Measurements from ENCODE around the gene OOSP2. TPM values are rescaled to one million over a fixed set of nuclear protein-coding genes. Genes with fewer than 3 reads are reported as not detected.

OOSP2 gene
- total RNA-seq = not detected in 2 replicates

DNA sequence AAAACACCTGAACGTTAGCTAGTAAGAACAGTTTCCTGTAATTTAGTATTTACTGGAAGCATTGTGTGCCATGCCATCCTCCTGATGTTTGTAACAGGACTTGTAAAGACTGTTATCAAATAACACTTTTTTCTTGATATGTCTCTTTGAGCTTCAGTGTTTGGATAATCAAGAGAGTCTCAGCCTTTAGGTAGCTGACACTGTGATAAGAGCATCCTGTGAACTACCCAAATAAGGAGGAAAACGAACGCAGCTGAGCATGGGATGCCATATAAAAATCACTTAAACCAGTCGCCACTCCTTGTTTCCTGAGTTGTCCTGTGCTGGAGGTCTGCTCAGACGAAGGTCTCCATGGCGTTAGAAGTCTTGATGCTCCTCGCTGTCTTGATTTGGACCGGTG lies at the start of gene OOSP2:
OOSP2 (plus strand) TSS at position 301 of the 400 bp plus-strand sequence; CDS start at position 352, 51 bp downstream.
- TF ChIP-seq, protein P1, sequence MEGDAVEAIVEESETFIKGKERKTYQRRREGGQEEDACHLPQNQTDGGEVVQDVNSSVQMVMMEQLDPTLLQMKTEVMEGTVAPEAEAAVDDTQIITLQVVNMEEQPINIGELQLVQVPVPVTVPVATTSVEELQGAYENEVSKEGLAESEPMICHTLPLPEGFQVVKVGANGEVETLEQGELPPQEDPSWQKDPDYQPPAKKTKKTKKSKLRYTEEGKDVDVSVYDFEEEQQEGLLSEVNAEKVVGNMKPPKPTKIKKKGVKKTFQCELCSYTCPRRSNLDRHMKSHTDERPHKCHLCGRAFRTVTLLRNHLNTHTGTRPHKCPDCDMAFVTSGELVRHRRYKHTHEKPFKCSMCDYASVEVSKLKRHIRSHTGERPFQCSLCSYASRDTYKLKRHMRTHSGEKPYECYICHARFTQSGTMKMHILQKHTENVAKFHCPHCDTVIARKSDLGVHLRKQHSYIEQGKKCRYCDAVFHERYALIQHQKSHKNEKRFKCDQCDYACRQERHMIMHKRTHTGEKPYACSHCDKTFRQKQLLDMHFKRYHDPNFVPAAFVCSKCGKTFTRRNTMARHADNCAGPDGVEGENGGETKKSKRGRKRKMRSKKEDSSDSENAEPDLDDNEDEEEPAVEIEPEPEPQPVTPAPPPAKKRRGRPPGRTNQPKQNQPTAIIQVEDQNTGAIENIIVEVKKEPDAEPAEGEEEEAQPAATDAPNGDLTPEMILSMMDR (IDR thresholded peaks at IDR 0.05; ENCODE audit: insufficient read depth, low read depth, low read length) = no peak
- no peak within 1 kb of the TSS for H3K4me3 ChIP-seq (ENCODE audit: low read depth, low read length)
- DNase-seq (ENCODE audit: low read depth) = no peak

DNA sequence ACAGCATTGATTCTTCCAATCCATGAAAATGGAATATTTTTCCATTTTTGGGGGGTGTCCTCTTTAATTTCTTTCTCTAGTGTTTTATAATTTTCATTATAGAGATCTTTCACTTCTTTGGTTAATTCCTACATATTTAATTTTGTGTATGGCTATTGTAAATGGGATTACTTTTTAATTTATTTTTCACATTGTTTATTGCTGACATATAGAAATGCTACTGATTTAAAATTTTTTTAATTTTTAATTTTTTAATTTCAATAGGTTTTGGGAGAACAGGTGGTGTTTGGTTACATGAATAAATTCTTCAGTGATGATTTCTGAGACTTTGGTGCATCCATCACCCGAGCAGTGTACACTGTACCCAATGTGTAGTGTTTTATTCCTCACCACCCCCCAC lies 49.8 kb upstream of the OOSP2 start:
- DNase-seq (ENCODE audit: low read depth) = no peak
- TF ChIP-seq, protein P1 (IDR thresholded peaks at IDR 0.05; ENCODE audit: insufficient read depth, low read depth, low read length) = no peak
- H3K4me3 ChIP-seq (ENCODE audit: low read depth, low read length) = no peak overlapping the region

DNA sequence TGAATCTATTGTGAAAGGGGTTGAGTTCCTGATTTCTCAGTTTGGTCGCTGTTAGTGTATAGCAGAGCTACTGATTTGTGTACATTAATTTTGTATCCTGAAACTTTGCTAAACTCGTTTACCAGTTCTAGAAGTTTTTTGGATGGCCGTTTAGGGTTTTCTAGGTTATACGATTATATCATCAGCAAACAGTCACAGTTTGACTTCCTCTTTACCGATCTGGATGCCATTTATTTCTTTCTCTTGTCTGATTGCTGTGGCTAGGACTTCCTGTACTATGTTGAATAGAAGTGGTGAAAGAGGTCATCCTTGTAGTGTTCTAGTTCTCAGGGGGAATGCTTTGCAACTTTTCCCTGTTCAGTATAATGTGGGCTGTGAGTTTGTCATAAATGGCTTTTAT lies 47.8 kb upstream of the OOSP2 start:
- TF ChIP-seq, protein P1 (IDR thresholded peaks at IDR 0.05; ENCODE audit: insufficient read depth, low read depth, low read length) = no peak
- no peak overlapping the region for H3K4me3 ChIP-seq (ENCODE audit: low read depth, low read length)
- no peak for DNase-seq (ENCODE audit: low read depth)

GRCh38 chr11:59997800-59998199 lies 42.4 kb upstream of the OOSP2 start:
- DNase-seq (ENCODE audit: low read depth) = no peak
- no peak overlapping the region for H3K4me3 ChIP-seq (ENCODE audit: low read depth, low read length)
- TF ChIP-seq, protein P1 (IDR thresholded peaks at IDR 0.05; ENCODE audit: insufficient read depth, low read depth, low read length) = no peak

- TF ChIP-seq, protein P1 (IDR thresholded peaks at IDR 0.05; ENCODE audit: insufficient read depth, low read depth, low read length) = no peak
- H3K4me3 ChIP-seq (ENCODE audit: low read depth, low read length) = no peak overlapping the region
- no peak for DNase-seq (ENCODE audit: low read depth)
Measured at GRCh38 chr11:59999691-60000090, 40.5 kb upstream of the OOSP2 start.

DNA sequence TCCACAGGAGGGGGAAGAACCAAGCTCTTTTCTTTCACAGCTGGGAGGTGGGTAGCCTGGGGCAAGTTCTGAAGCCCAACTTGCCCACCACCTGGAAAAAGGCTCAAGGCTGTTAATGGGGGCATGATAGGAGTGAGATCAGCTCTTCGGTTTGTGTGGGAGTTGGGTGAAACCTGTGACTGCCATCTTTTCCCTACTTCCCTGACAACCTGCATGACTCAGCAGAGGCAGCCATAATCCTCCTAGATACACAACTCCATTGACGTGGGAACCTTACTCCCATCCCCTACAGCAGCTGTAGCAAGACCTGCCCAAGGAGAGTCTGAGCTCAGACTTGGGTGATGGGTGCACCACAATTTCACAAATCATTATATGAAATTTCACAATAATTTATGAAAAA lies 36.5 kb upstream of the OOSP2 start:
- no peak for DNase-seq (ENCODE audit: low read depth)
- TF ChIP-seq, protein P1 (IDR thresholded peaks at IDR 0.05; ENCODE audit: insufficient read depth, low read depth, low read length) = no peak

GRCh38 chr11:60005360-60005759 lies 34.8 kb upstream of the OOSP2 start:
- DNase-seq (ENCODE audit: low read depth) = no peak
- H3K4me3 ChIP-seq (ENCODE audit: low read depth, low read length) = no peak overlapping the region
- TF ChIP-seq, protein P1 (IDR thresholded peaks at IDR 0.05; ENCODE audit: insufficient read depth, low read depth, low read length) = no peak

More for the DNA sequence above, 36.5 kb upstream of the OOSP2 start:
- H3K4me3 ChIP-seq (ENCODE audit: low read depth, low read length) = no peak overlapping the region
